HL-60 (cell line): Measurements from ENCODE around the gene NRXN2.

Experiments used
- CTCF ChIP-seq: IDR thresholded peaks from one replicate; pipeline ENCODE4 v1.5.1; 2011; ENCODE audit warnings: low read length, control low read depth, inconsistent platforms; ENCODE audit not compliant: insufficient read depth
- GABPA ChIP-seq: IDR thresholded peaks from 2 replicates; pipeline ENCODE4 v1.6.1; 2012; ENCODE audit warnings: low read depth
- POLR2AphosphoS5 ChIP-seq: IDR thresholded peaks from 2 replicates; pipeline ENCODE4 v1.6.1; 2012; ENCODE audit warnings: low read depth
- SPI1 ChIP-seq: IDR thresholded peaks from 2 replicates; pipeline ENCODE4 v1.6.1; 2012; ENCODE audit warnings: low read depth, mild to moderate bottlenecking, borderline replicate concordance
- TF ChIP-seq, protein P1 (sequence below): IDR thresholded peaks from 2 replicates; pipeline ENCODE4 v1.6.1; 2012; ENCODE audit warnings: low read depth; ENCODE audit not compliant: insufficient replicate concordance

DNA sequence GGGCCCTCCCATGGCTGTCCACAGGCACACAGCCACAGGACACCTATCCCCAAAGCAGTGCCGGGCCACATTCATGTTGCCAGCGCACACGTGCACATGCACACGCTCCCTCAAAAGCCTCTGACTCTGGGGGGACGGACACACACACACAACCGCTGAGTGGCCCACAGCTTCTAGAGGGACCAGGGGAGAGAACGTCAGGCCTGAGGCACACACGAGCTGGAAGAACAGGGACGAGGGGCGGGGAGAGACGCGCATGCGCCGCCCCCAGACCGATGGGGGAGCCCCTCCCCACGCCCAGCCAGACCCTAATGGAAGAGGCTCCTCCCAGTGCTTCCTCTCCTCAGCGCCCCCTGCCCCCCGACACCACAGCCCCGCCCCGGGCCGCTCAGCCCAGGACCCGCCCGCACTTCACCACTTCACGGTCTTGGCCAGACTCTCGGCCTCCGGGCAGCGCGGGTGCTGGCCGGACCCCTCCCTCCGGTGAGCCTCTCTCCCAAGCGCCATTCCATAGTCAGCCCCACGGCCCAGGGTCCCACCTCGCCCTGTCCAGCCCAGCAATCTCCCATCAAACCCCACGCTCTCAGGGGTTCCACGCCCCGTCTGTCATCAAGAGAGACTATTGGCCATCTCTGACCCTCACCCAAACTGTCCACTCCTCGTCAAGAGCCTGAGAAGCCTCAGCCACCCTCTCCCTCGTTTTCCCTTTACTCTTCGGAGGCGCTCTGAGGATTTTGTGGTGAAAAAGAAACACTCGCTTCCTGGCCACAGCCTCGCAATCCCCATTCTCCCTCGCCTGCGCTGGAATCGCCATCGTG, 11.7 kb downstream of the NRXN2 start:
- TF ChIP-seq GABPA (no peak), CTCF (no peak), SPI1 (no peak), POLR2AphosphoS5 (no peak)
- TF ChIP-seq, protein P1, sequence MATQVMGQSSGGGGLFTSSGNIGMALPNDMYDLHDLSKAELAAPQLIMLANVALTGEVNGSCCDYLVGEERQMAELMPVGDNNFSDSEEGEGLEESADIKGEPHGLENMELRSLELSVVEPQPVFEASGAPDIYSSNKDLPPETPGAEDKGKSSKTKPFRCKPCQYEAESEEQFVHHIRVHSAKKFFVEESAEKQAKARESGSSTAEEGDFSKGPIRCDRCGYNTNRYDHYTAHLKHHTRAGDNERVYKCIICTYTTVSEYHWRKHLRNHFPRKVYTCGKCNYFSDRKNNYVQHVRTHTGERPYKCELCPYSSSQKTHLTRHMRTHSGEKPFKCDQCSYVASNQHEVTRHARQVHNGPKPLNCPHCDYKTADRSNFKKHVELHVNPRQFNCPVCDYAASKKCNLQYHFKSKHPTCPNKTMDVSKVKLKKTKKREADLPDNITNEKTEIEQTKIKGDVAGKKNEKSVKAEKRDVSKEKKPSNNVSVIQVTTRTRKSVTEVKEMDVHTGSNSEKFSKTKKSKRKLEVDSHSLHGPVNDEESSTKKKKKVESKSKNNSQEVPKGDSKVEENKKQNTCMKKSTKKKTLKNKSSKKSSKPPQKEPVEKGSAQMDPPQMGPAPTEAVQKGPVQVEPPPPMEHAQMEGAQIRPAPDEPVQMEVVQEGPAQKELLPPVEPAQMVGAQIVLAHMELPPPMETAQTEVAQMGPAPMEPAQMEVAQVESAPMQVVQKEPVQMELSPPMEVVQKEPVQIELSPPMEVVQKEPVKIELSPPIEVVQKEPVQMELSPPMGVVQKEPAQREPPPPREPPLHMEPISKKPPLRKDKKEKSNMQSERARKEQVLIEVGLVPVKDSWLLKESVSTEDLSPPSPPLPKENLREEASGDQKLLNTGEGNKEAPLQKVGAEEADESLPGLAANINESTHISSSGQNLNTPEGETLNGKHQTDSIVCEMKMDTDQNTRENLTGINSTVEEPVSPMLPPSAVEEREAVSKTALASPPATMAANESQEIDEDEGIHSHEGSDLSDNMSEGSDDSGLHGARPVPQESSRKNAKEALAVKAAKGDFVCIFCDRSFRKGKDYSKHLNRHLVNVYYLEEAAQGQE: no peak
